Measurements from ENCODE around the gene EPHA6.

EPHA6 gene

GRCh38 chr3:96814651-96815567 is 515 bp downstream of the EPHA6 start:
- no peak for TF ChIP-seq CTCF (IDR thresholded peaks at IDR 0.05; ENCODE audit: low read depth, low read length)
- DNase-seq (ENCODE audit: extremely low read depth, low read depth) = no peak

- DNase-seq (ENCODE audit: extremely low read depth, low read depth) = no peak
- TF ChIP-seq CTCF (IDR thresholded peaks at IDR 0.05; ENCODE audit: low read depth, low read length) = no peak
Measured at GRCh38 chr3:96831175-96831574, 16.8 kb downstream of the EPHA6 start.

- TF ChIP-seq CTCF (IDR thresholded peaks at IDR 0.05; ENCODE audit: low read depth, low read length) = no peak
- no peak for DNase-seq (ENCODE audit: extremely low read depth, low read depth)
Measured at GRCh38 chr3:96833301-96833700, 18.9 kb downstream of the EPHA6 start.

- no peak for TF ChIP-seq CTCF (IDR thresholded peaks at IDR 0.05; ENCODE audit: low read depth, low read length)
- DNase-seq (ENCODE audit: extremely low read depth, low read depth) = no peak
Measured at GRCh38 chr3:96836153-96836915, 21.9 kb downstream of the EPHA6 start.

GRCh38 chr3:96843505-96844203 is 29.3 kb downstream of the EPHA6 start:
- DNase-seq (ENCODE audit: extremely low read depth, low read depth) = no peak
- TF ChIP-seq CTCF (IDR thresholded peaks at IDR 0.05; ENCODE audit: low read depth, low read length) = no peak

- no peak for DNase-seq (ENCODE audit: extremely low read depth, low read depth)
- no peak for TF ChIP-seq CTCF (IDR thresholded peaks at IDR 0.05; ENCODE audit: low read depth, low read length)
Measured at GRCh38 chr3:96844204-96844514, 29.8 kb downstream of the EPHA6 start.
